IMR-90 (cell line): ENCODE measurements around the gene NPBWR2. TPM values are rescaled to one million over a fixed set of nuclear protein-coding genes. Genes with fewer than 3 reads are reported as not detected.
A peak's percentile ranks its signal among the peaks of the same experiment; 100 is the strongest.

Source experiments
- ATAC-seq: fragments of 200-7000 bp; cut with Tn5 transposase; 2 replicates; pipeline ENCODE4 v1.9.1; 2020; ENCODE audit warnings: low read depth, mild to moderate bottlenecking, moderate library complexity
- BruUV-seq: library from RNA; stranded (reverse); fragments of 400-500 nt; replicated peaks from 2 replicates; lab custom pipeline; 2021; lab: Mats Ljungman, UMichigan
- CTCF ChIA-PET: fragments of 300-600 bp; formaldehyde crosslinking; extraction: SDS; loops from one replicate; lab custom pipeline; 2021; ENCODE audit warnings: antibody characterized with exemption; lab: Yijun Ruan, JAX
- POLR2A ChIA-PET: fragments of 300-600 bp; sonication (Branson Sonifier 250); formaldehyde crosslinking; loops from one replicate; lab custom pipeline; 2022; ENCODE audit warnings: antibody characterized with exemption; ENCODE audit not compliant: unreplicated experiment; lab: Charles Lee
- DNase-seq: peaks from one replicate; pipeline ENCODE4 v3.0.0; 2013
- H2AFZ ChIP-seq: replicated peaks from 2 replicates; pipeline ENCODE3; 2013; ENCODE audit warnings: low read length, mild to moderate bottlenecking; ENCODE audit not compliant: poor library complexity
- H2AK5ac ChIP-seq: 2 replicates; pipeline ENCODE4 v1.6.1; 2013; ENCODE audit warnings: low read depth, low read length, inconsistent platforms
- H2AK9ac ChIP-seq: replicated peaks from 2 replicates; pipeline ENCODE3; 2013; ENCODE audit warnings: mild to moderate bottlenecking, low read depth, low read length, moderate library complexity; ENCODE audit not compliant: poor library complexity
- H2BK120ac ChIP-seq: 2 replicates; pipeline ENCODE4 v1.6.1; 2013; ENCODE audit warnings: low read depth, low read length, inconsistent platforms
- H2BK15ac ChIP-seq: 3 replicates; pipeline ENCODE4 v1.6.1; 2013; ENCODE audit warnings: low read depth, low read length, inconsistent platforms
- H2BK20ac ChIP-seq: 2 replicates; pipeline ENCODE4 v1.6.1; 2013; ENCODE audit warnings: low read depth, mild to moderate bottlenecking, inconsistent platforms, low read length, moderate library complexity
- H2BK5ac ChIP-seq: 2 replicates; pipeline ENCODE4 v1.6.1; 2013; ENCODE audit warnings: mild to moderate bottlenecking, low read depth, low read length, inconsistent platforms; ENCODE audit not compliant: poor library complexity, severe bottlenecking
- H3K14ac ChIP-seq: replicated peaks from 2 replicates; pipeline ENCODE4 v1.6.1; 2013; ENCODE audit warnings: low read depth, low read length, inconsistent platforms
- H3K18ac ChIP-seq: 2 replicates; pipeline ENCODE4 v1.6.1; 2013; ENCODE audit warnings: low read depth, low read length, control low read depth
- H3K23ac ChIP-seq: 2 replicates; pipeline ENCODE4 v1.6.1; 2013; ENCODE audit warnings: low read depth, low read length, inconsistent platforms
- H3K27ac ChIP-seq: 2 replicates; pipeline ENCODE4 v1.5.1; 2013; ENCODE audit warnings: mild to moderate bottlenecking, control low read depth, low read length; ENCODE audit not compliant: insufficient read depth
- H3K27me3 ChIP-seq: 2 replicates; pipeline ENCODE4 v1.6.1; 2013; ENCODE audit warnings: low read length; ENCODE audit not compliant: control insufficient read depth, insufficient read depth
- H3K36me3 ChIP-seq: 2 replicates; pipeline ENCODE4 v1.6.1; 2013; ENCODE audit warnings: low read length, mixed read lengths; ENCODE audit not compliant: control insufficient read depth, insufficient read depth
- H3K4ac ChIP-seq: 2 replicates; pipeline ENCODE4 v1.6.1; 2013; ENCODE audit warnings: low read depth, low read length, inconsistent platforms
- H3K4me1 ChIP-seq: 2 replicates; pipeline ENCODE4 v1.6.1; 2013; ENCODE audit warnings: low read length, mixed read lengths; ENCODE audit not compliant: control insufficient read depth, insufficient read depth
- H3K4me2 ChIP-seq: 2 replicates; pipeline ENCODE4 v1.6.1; 2013; ENCODE audit warnings: low read depth, mild to moderate bottlenecking, control low read depth, low read length, moderate library complexity
- H3K4me3 ChIP-seq: 2 replicates; pipeline ENCODE4 v1.5.1; 2013; ENCODE audit warnings: low read depth, mild to moderate bottlenecking, control low read depth, low read length, moderate library complexity; ENCODE audit not compliant: insufficient read depth
- H3K56ac ChIP-seq: 2 replicates; pipeline ENCODE4 v1.6.1; 2013; ENCODE audit warnings: low read length, inconsistent platforms; ENCODE audit not compliant: insufficient read depth; ENCODE audit errors: extremely low read depth
- H3K79me1 ChIP-seq, 2 experiments: 2 replicates each; pipeline ENCODE4 v1.6.1; 2013; ENCODE audit warnings: low read length in 2 of 2, inconsistent platforms in 1 of 2, low read depth in 1 of 2
- H3K9ac ChIP-seq: 2 replicates; pipeline ENCODE4 v1.6.1; 2013; ENCODE audit warnings: low read depth, low read length, control low read depth
- H3K9me1 ChIP-seq: 2 replicates; pipeline ENCODE4 v1.6.1; 2013; ENCODE audit warnings: low read length, inconsistent platforms; ENCODE audit not compliant: insufficient read depth
- H3K9me3 ChIP-seq: 2 replicates; pipeline ENCODE4 v1.6.1; 2013; ENCODE audit warnings: low read length; ENCODE audit not compliant: control insufficient read depth, insufficient read depth
- H4K20me1 ChIP-seq: 2 replicates; pipeline ENCODE4 v1.6.1; 2013; ENCODE audit warnings: low read length, inconsistent platforms; ENCODE audit not compliant: insufficient read depth
- H4K5ac ChIP-seq: 2 replicates; pipeline ENCODE4 v1.6.1; 2013; ENCODE audit warnings: mild to moderate bottlenecking, low read depth, low read length, control low read depth
- H4K8ac ChIP-seq, 2 experiments: 2 replicates each; pipeline ENCODE4 v1.6.1; 2013; ENCODE audit warnings: low read depth in 2 of 2, low read length in 2 of 2, control low read depth in 1 of 2, inconsistent platforms in 1 of 2
- H4K91ac ChIP-seq: 2 replicates; pipeline ENCODE4 v1.6.1; 2013; ENCODE audit warnings: low read depth, low read length, inconsistent platforms; ENCODE audit not compliant: insufficient read depth
- CEBPB ChIP-seq: IDR thresholded peaks from 2 replicates; pipeline ENCODE4 v1.6.1; 2012; ENCODE audit warnings: low read depth, low read length, improper control_type of control experiment
- CHD1 ChIP-seq: IDR thresholded peaks from 2 replicates; pipeline ENCODE4 v1.6.1; 2012; ENCODE audit warnings: low read depth, low read length, improper control_type of control experiment
- FOS ChIP-seq: fragments of 150-350 bp; IDR thresholded peaks from 2 replicates; pipeline ENCODE4 v1.6.1; 2016; ENCODE audit warnings: low read depth, low read length
- MAZ ChIP-seq: IDR thresholded peaks from 2 replicates; pipeline ENCODE4 v1.6.1; 2012; ENCODE audit warnings: low read depth, mild to moderate bottlenecking, low read length, improper control_type of control experiment, moderate library complexity, borderline replicate concordance
- MXI1 ChIP-seq: IDR thresholded peaks from 2 replicates; pipeline ENCODE4 v1.6.1; 2012; ENCODE audit warnings: low read depth, mild to moderate bottlenecking, low read length, moderate library complexity, borderline replicate concordance
- POLR2A ChIP-seq: IDR thresholded peaks from 2 replicates; pipeline ENCODE4 v1.6.1; 2012; ENCODE audit warnings: mild to moderate bottlenecking, low read depth, low read length
- RCOR1 ChIP-seq: IDR thresholded peaks from 2 replicates; pipeline ENCODE4 v1.6.1; 2012; ENCODE audit warnings: mild to moderate bottlenecking, low read length, improper control_type of control experiment; ENCODE audit not compliant: insufficient replicate concordance
- RFX5 ChIP-seq: IDR thresholded peaks from 2 replicates; pipeline ENCODE4 v1.8.0; 2012; ENCODE audit warnings: low read depth, mild to moderate bottlenecking, low read length, moderate library complexity
- SMC3 ChIP-seq: fragments of 150-350 bp; IDR thresholded peaks from 2 replicates; pipeline ENCODE4 v1.6.1; 2016; ENCODE audit warnings: low read depth, mild to moderate bottlenecking, antibody characterized with exemption, low read length, moderate library complexity
- USF2 ChIP-seq: fragments of 150-350 bp; IDR thresholded peaks from 2 replicates; pipeline ENCODE4 v1.6.1; 2017; ENCODE audit warnings: mild to moderate bottlenecking, antibody characterized with exemption, low read length, low read depth
- WGBS, 2 experiments: methylation state at CpG; one replicate each; pipeline versions ENCODE4 v1.1.5 to v1.1.7; 2013; ENCODE audit warnings: missing lambda C conversion rate in 2 of 2; ENCODE audit not compliant: insufficient read length in 1 of 2; ENCODE audit errors: extremely low coverage in 2 of 2; 5-methylcytosine and 5-hydroxymethylcytosine counted together
- dilution Hi-C: fragments of 300-500 bp; cut with HindIII; formaldehyde crosslinking; loops from one replicate; pipeline ENCODE4 v1.14.3; 2018; ENCODE audit warnings: low sequenced_read_pairs; ENCODE audit not compliant: unreplicated experiment
- in situ Hi-C: fragments of 300-500 bp; cut with MboI; formaldehyde crosslinking; loops from 3 replicates; pipeline ENCODE4 v1.14.3; 2019; ENCODE audit warnings: low sequenced_read_pairs, inconsistent platforms, mixed read lengths
- intact Hi-C: fragments of 100-400 bp; cut with micrococcal nuclease; formaldehyde crosslinking; loops from 2 replicates; pipeline ENCODE4 v1.10.0; 2022
- polyA plus RNA-seq, 3 experiments: library from polyadenylated mRNA; depleted of rRNA; stranded (reverse); fragments of >200 nt; gene quantifications; 2 replicates each; pipeline ENCODE4 v1.2.3, GENCODE V29; 2012; ENCODE audit warnings: low replicate concordance in 1 of 3
- total RNA-seq: library from RNA; depleted of rRNA; stranded (reverse); fragments of >200 nt; gene quantifications from 2 replicates; pipeline ENCODE4 v1.2.3, GENCODE V29; 2012

The NPBWR2 gene
- total and polyA plus RNA-seq, 2 of the 4 experiments (the other 2 are of a cell fraction), result not detected

DNA sequence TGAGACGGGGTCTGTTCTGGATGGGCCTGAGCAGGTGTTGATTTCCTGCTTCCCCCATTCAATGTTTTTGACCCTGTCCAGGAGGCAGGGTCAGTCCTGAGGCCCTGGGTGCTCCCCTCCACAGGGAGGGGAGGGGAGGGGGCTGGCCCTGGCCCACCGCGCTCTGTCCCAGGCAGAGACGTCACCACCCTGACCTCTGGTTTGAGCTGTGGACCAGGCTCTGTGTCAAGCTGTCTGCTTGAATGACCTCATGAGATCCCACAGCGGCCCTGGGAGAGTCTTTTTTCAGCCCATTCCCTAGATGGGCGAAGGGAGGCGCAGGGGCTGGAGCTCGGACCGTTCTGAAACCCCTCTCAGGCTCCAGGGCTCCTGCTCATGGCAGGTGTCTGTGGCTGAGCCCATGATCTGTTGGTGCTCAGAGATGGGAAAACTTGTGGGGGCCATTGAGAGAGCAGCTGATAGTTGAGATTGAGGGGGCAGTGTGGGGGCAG lies 14.3 kb downstream of the NPBWR2 start:
- no peaks in the 10 kb centered on the region for H3K36me3 ChIP-seq
- H3K18ac ChIP-seq, result no peak overlapping the region
- H3K4me2 ChIP-seq, result no peak overlapping the region
- no TSS peak for BruUV-seq
- dilution Hi-C loops, result no loop called here
- WGBS, 2 experiments, result 26% methylated on average over 5 of the region's 9 CpGs; no CpG with 5 or more reads in 1 of the 2 experiments
- no peak for TF ChIP-seq SMC3
- TF ChIP-seq MXI1, result no peak
- TF ChIP-seq POLR2A, result no peak
- TF ChIP-seq USF2, result no peak
- no peak for TF ChIP-seq RCOR1
- TF ChIP-seq CHD1, result no peak
- TF ChIP-seq FOS, result no peak
- no peak for TF ChIP-seq CEBPB
- no peak for TF ChIP-seq MAZ
- no peak for TF ChIP-seq RFX5
- no peak overlapping the region for H3K4ac ChIP-seq
- no peaks in the 10 kb centered on the region for H3K9me1 ChIP-seq
- H2AFZ ChIP-seq, result no peak overlapping the region
- no peak overlapping the region for H3K23ac ChIP-seq
- DNase-seq, result no peak
- H2BK120ac ChIP-seq, result no peak overlapping the region
- H4K91ac ChIP-seq, result no peak overlapping the region
- ChIA-PET CTCF (no interaction called here), POLR2A (no interaction called here)
- H3K27ac ChIP-seq, result no peak overlapping the region
- no peak overlapping the region for H2BK5ac ChIP-seq
- ATAC-seq, result peak; percentile 14; the same call in 1 of the 2 replicates
- no peak overlapping the region for H3K9ac ChIP-seq
- no peaks in the 10 kb centered on the region for H3K79me1 ChIP-seq
- H4K5ac ChIP-seq, result no peak overlapping the region
- no peak overlapping the region for H4K8ac ChIP-seq
- 0 out of 2 replicates have a peak, but pooled peaks cover 4% of the 10 kb centered on the region for H4K20me1 ChIP-seq
- H3K9me3 ChIP-seq, result no peaks in the 10 kb centered on the region
- H2AK5ac ChIP-seq, result no peak overlapping the region
- no peak overlapping the region for H3K56ac ChIP-seq
- H2BK20ac ChIP-seq, result no peak overlapping the region
- in situ Hi-C loops, result no loop called here
- H3K4me1 ChIP-seq, result no peaks in the 10 kb centered on the region
- no peak overlapping the region for H3K4me3 ChIP-seq
- peaks cover 22% of the 10 kb centered on the region for H3K27me3 ChIP-seq
- no peak overlapping the region for H3K14ac ChIP-seq
- intact Hi-C loops, result no loop called here
- H2BK15ac ChIP-seq, result no peak overlapping the region
- no peak overlapping the region for H2AK9ac ChIP-seq
